GM23248 (cell line): ENCODE data around the gene ERICH4.

Source experiments
- EZH2 ChIP-seq: fragments of 200-600 bp; sonication (generic); IDR thresholded peaks from 2 replicates; pipeline ENCODE4 v1.6.1; 2018; ENCODE audit warnings: antibody characterized with exemption, mild to moderate bottlenecking; ENCODE audit not compliant: insufficient read depth, poor library complexity, severe bottlenecking
- EZH2phosphoT487 ChIP-seq: fragments of 200-600 bp; sonication (generic); IDR thresholded peaks from 2 replicates; pipeline ENCODE4 v1.6.1; 2018; ENCODE audit warnings: antibody characterized with exemption, moderate library complexity, mild to moderate bottlenecking, low read depth; ENCODE audit not compliant: insufficient read depth

- TF ChIP-seq EZH2 (no peak), EZH2phosphoT487 (no peak)
Observed at GRCh38 chr19:41436674-41436951, 6.3 kb upstream of the ERICH4 start.
